Lower lobe of right lung (tissue), 2 donors: ENCODE results near the gene LAMA3. TPM values are rescaled to one million over a fixed set of nuclear protein-coding genes. Genes with fewer than 3 reads are reported as not detected.

ENCODE experiments used
- ATAC-seq, 2 donors: fragments of 200-7000 bp; cut with Tn5 transposase; one replicate each; pipeline ENCODE4 v1.9.1; 2020 to 2022; ENCODE audit warnings: mild to moderate bottlenecking in 2 of 2, moderate library complexity in 2 of 2
- DNase-seq: peaks from one replicate; pipeline ENCODE4 v3.0.0-alpha.2; 2020
- H3K27ac ChIP-seq: fragments of 200-600 bp; one replicate; pipeline ENCODE4 v1.8.0; 2022
- H3K27me3 ChIP-seq: fragments of 200-600 bp; one replicate; pipeline ENCODE4 v1.8.0; 2022; ENCODE audit warnings: low read depth
- H3K36me3 ChIP-seq: fragments of 200-600 bp; one replicate; pipeline ENCODE4 v1.8.0; 2022; ENCODE audit warnings: mild to moderate bottlenecking
- H3K4me1 ChIP-seq: fragments of 200-600 bp; one replicate; pipeline ENCODE4 v1.8.0; 2022
- H3K4me3 ChIP-seq: fragments of 200-600 bp; one replicate; pipeline ENCODE4 v1.8.0; 2022; ENCODE audit warnings: mild to moderate bottlenecking
- H3K9me3 ChIP-seq: fragments of 200-600 bp; one replicate; pipeline ENCODE4 v1.8.0; 2022
- CTCF ChIP-seq: fragments of 200-600 bp; IDR thresholded peaks from one replicate; pipeline ENCODE4 v1.8.0; 2022; ENCODE audit warnings: antibody characterized with exemption, mild to moderate bottlenecking
- intact Hi-C: fragments of 100-400 bp; cut with DNase I; formaldehyde crosslinking; loops from one replicate; pipeline ENCODE4 v1.11.0; 2022
- total RNA-seq: library from RNA; stranded (reverse); fragmentation: NEBNext Ultra II Directional; extraction: Animal tissue kit (Norgen Biotek cat#: 25700); gene quantifications from one replicate; pipeline ENCODE4 v1.2.1, GENCODE V29; 2021
- donor health status: DM: no; HTN: yes; CAD: no; lungs with severe emphysema.

LAMA3 gene
- total RNA-seq, 1 donor from 2014 or later = 89.1 TPM

GRCh38 chr18:23765931-23766330, 76.7 kb downstream of the LAMA3 start:
- H3K4me1 ChIP-seq = no peaks in the 10 kb centered on the region
- intact Hi-C loops = no loop called here
- H3K27me3 ChIP-seq = no peaks in the 10 kb centered on the region
- no peak overlapping the region for H3K4me3 ChIP-seq
- ATAC-seq = no peak
- peaks cover 8% of the 10 kb centered on the region for H3K36me3 ChIP-seq
- DNase-seq = no peak
- no peak for TF ChIP-seq CTCF
- no peak overlapping the region for H3K27ac ChIP-seq
- H3K9me3 ChIP-seq = no peaks in the 10 kb centered on the region

GRCh38 chr18:23772327-23773024, 83.2 kb downstream of the LAMA3 start:
- Histone ChIP-seq H3K27me3 (no peaks in the 10 kb centered on the region), H3K4me1 (no peaks in the 10 kb centered on the region), H3K36me3 (no peaks in the 10 kb centered on the region), H3K27ac (no peak overlapping the region), H3K4me3 (no peak overlapping the region), H3K9me3 (no peaks in the 10 kb centered on the region)
- ATAC-seq (no peak), DNase-seq (no peak)
- intact Hi-C loops = no loop called here
- TF ChIP-seq CTCF = no peak

- Histone ChIP-seq H3K27me3 (no peaks in the 10 kb centered on the region), H3K9me3 (no peaks in the 10 kb centered on the region), H3K4me3 (no peak overlapping the region), H3K36me3 (no peaks in the 10 kb centered on the region), H3K27ac (no peak overlapping the region), H3K4me1 (no peaks in the 10 kb centered on the region)
- TF ChIP-seq CTCF = no peak
- ATAC-seq = no peak
- intact Hi-C loops = no loop called here
- no peak for DNase-seq
Observed at GRCh38 chr18:23776306-23776705, 87.1 kb downstream of the LAMA3 start.

- DNase-seq (no peak), ATAC-seq (no peak)
- Histone ChIP-seq H3K36me3 (no peaks in the 10 kb centered on the region), H3K9me3 (no peaks in the 10 kb centered on the region), H3K4me1 (no peaks in the 10 kb centered on the region), H3K27me3 (no peaks in the 10 kb centered on the region), H3K27ac (peak overlapping the region; percentile 18), H3K4me3 (no peak overlapping the region)
- intact Hi-C loops = no loop called here
- no peak for TF ChIP-seq CTCF
Observed at GRCh38 chr18:23778828-23779227, 89.6 kb downstream of the LAMA3 start.

- H3K36me3 ChIP-seq = no peaks in the 10 kb centered on the region
- TF ChIP-seq CTCF = no peak
- intact Hi-C loops = no loop called here
- no peaks in the 10 kb centered on the region for H3K4me1 ChIP-seq
- H3K27me3 ChIP-seq = no peaks in the 10 kb centered on the region
- no peaks in the 10 kb centered on the region for H3K9me3 ChIP-seq
- no peak overlapping the region for H3K4me3 ChIP-seq
- ATAC-seq (peak; percentile 80 to 87), DNase-seq (no peak)
- peak overlapping the region; percentile 18 for H3K27ac ChIP-seq
Observed at GRCh38 chr18:23779696-23780303, 90.5 kb downstream of the LAMA3 start.
